NCI-H1436 treated with DMSO at 0.1 percent for 48 hours (cell line): ENCODE results near the gene RNU1-4.
"Not testable (repeated sequence)": the region's sequence is repeated elsewhere in the genome, so short reads cannot be mapped to it uniquely, and the experiment has no call there.

ENCODE experiments used
- DNase-seq: peaks from one replicate; lab custom pipeline; 2025; lab: John Stamatoyannopoulos, UW

Gene RNU1-4

DNA sequence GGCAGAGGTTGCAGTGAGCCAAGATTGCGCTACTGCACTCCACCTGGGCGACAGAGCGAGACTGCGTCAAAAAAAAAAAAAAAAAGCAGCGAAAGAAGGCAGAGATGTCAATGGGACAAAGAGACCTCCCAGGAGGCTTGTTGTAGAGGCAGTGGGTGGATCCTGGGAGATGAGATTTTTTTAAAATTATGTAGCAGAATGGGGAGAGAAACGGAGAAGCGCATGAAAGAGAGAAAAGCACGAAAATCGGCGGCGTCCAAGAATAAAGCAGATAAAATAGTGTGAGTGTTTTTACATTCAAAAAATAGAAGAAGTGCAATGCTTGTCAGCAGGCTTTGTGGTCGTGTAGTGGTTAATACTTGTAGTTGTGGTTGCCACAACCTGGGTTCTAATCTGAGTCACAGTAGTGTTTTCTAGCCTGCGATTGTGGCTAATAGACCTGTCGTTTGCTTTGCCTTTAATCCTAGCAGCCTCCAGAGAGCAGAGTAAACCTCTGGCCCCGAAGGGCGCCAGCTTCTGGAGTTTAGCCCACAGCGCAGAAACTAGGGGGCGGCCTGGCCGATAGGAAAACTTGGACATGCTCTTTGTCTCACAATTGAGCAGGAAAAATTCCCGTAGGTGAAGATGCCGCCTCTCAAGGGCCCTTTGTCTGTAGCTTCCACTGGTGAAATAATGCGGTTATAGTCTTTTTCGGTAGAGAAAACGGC, 11.9 kb upstream of the RNU1-4 start:
- not testable (repeated sequence) for DNase-seq

DNA sequence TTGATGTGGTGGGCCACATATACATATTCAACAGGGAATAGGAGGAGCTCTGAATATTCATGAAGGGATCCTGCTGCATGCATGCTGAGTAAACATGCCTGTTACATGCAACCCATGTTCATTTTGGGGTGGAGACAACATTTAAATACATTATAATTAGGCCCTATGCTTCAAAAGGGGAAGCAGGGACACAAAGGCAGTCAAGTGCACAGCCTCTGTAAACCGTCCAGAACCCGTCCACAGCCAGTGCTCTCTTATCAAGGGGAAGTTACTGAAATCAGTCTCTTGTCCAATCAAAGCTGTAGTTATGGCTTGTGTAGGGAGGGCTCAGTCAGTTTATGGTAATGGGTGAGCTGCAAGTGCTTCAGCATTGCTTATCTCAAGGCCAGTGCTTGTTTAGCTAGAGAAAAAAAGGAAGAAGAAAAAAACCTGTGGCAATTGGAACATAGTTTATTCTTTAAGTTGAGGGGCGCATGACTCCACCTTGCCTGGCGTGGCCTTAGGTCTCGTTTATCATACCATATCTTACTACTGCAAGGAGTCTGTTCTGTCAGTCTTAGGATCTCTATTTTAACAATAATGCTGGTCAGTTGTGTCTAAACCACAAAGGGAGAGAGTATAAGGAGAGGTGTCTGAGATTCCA, 7.9 kb upstream of the RNU1-4 start:
- DNase-seq: not testable (repeated sequence)

DNA sequence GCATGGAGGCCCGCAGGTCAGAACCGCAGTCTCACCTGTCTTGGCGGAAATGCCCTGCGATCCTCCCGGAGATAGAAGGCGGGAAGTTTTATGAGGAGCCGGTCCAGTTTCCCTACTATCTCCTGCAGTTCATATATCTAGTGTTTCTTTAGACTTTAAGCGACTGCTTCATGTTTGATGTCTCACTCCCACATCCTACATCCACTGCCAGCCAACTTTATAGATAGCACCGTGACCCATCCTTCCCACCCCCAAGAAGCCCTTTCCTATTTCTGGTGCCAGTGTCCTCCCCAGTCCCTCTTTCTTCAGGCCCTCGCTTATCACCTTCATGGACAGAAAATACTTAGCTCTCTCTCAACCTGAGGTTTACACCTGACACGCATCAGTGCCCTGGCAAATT, 914 bp downstream of the RNU1-4 start:
- DNase-seq: not testable (repeated sequence)

DNA sequence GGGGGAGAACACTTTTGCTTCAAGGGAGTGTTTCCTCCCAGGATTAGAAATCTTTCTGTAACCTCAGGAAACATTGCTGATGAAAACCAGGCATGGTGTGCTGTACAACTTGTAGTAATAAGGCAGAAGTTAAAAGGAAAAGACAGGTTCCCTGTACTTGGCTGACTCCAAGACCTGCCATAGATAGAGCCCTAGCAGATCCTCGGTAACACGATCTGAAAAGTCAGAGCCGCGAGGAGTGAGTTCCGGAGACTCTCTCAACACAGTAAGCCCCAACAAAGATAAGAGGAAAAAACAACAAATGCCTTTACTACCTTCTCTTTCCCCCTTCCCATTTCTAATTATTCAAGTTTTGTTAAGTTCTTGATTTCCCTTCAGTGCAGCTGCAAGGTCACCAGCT, 7.3 kb downstream of the RNU1-4 start:
- not testable (repeated sequence) for DNase-seq

DNA sequence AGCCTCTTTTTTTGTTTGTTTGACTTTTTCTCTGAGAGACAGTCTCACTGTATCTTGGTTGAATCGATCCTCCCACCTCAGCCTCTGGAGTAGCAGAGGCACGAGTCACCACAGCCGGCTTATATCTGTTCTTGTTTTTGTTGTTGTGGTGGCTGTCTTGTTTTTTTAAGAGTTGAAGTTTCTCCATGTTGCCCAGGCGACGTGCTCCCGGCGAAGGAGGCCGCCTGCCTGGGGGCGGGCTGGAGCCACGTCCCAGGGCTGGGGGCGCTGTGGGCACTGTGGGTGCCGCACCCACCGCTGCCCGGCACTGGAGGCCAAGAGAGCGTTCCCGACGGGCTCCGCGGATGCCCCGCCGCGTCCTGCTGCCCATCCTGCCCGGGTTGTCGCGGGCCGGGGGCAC, 8.4 kb downstream of the RNU1-4 start:
- not testable (repeated sequence) for DNase-seq

DNA sequence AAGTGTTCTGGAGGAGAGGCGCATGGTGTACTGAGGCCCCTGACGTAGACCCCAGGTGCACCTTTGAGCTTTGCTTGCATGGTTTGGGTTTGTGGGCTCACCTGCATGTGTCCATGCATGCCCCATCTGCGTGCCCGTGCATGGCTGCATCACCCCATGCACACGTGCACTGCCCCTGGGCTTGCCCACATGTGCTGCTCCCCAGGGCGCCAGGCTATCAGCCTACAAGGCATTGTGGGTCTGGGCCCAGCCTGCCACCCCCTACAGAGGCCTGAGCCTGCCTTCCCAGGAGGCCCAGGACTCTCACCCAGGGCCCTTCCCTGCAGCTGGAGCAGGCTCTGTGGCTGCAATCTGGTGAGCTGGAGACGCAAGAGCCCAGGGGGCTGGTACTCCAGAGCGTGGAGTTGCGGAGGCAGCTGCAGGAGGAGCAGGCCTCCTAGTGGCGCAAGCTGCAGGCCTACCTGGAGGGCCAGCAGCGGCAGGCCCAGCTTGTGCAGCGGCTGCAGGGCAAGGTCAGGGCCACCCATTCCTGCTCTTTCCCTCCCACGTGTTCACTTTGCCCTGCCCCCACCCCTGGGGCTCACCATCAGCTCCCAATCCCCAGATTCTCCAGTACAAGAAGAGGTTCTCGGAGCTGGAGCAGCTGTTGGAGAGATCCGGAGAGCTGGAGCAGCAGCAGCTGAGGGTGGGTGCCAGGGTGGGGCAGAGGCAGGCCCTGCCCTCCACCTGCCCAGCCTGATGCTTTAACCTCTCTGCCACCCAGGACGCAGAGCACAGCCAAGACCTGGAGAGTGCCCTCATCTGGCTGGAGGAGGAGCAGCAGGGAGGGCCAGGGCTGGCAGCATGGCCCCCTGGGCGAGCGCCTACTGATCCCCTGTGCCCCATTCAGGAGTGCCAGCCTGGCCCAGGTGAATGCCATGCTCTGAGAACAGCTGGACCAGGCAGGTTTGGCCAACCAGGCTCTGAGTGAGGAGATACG, 9.9 kb downstream of the RNU1-4 start:
- DNase-seq: not testable (repeated sequence)

DNA sequence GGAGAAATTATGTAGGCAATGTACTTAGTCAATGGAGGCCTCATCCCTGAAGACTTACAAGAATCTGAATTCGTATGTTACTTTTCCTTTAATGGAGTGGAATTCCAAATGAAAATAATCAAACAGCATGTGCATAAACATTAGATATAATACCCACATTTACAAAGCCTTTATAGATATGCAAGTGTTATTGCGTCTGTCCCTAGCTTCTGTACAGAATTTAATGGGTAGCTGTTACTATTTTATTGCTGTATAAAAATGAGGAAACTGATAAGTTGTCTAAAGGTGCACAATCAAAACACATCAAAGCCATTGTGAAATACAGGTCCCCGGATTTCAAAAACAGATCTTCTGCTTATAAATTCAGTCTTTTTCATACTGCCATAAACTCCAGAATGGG, 12.5 kb downstream of the RNU1-4 start:
- DNase-seq: not testable (repeated sequence)

DNA sequence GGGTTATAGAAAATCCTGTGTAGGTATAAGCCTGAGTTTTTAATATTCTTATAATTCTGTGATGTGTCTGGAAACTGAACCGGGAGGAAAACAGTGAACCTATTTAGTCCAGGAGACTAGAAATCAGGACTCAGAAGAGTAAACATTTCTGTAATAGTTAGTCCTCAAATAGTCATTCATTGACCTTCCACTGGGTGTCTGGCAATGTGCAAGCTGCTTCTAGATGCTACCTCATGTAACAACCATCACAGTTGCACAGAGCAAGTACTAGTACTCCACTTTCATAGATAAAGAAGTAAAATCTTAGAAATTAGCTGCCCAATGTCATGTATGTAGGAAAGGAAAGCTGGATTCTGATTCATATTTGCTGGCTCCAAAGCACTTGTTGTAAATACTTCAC, 15.1 kb downstream of the RNU1-4 start:
- not testable (repeated sequence) for DNase-seq

DNA sequence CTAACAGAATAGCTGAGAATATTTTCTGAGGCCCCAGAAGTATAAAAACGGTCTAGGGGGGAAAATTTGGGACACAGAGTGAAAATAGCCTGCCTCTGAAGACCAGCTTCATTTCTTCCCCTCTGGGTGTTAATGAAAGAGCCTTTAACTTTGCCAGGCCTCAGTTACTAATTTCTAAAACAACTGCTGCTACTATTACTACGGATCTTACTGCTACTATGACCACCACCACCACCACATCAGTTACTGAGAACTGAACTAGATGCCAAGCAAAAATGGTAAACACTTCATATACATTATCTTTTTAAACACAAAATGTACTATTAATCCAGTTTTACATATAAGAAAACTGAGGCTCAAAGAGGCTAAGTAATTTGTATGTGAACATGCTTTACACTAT, 15.6 kb downstream of the RNU1-4 start:
- DNase-seq: not testable (repeated sequence)

DNA sequence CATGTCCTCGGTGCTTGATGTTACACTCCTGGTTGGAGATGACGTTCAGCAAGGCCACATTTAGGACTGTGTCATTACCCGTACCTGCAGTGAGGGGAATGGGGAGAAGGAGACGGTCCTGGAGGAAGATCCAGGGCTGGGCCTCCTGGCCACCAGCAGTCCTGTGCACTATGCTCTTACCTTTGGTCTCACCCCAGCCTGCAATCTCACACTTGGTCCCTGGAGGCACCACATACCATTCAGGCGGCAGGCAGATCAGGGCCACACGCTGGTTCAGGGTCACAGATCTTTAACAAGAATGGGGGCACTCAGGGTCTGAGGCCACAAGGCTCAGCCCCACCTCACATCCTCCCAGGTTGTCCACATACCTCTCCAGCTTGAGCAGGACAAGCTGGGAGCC, 17.3 kb downstream of the RNU1-4 start:
- DNase-seq: not testable (repeated sequence)

DNA sequence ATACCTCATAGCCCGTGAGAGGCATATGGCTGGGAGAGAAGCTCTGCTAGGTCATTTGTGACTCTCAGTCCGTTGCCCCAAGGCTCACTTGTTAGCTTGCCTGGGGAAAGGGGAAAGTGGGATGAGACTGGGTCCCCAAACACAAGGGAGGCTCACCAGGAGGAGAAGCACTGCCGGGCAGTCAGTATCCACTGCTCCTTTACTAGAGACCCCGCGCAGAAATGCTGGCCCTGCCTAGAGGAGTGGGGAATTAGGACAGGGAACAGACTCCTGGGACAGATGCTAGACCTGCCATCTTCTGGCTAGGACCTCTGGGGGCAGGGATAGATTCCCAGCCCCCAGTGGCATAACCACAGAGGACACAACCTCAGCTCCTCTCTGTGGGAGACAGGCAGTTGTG, 17.7 kb downstream of the RNU1-4 start:
- not testable (repeated sequence) for DNase-seq

DNA sequence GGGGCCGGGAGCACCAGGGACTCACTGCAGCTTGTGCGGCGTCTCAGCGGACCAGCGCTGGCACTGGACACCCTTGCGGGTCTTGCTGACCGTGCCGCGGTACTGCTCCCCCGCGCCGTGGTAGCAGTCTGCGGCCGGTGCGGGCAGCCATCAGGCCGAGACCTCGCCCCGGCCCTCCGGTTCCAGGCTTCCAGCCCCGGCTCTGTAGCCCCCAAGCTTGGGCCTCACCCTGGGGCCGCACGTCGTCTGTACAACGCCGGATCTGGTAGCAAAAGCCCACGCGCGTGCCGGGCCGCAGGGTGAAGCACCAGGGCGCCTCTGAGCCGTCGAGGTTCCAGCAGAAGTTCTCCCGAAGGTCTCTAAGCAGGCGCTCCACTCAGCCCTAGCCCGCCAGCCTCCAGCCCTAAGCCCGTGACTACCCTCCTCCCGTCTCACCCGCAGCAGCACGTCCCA, 18.8 kb downstream of the RNU1-4 start:
- not testable (repeated sequence) for DNase-seq

DNA sequence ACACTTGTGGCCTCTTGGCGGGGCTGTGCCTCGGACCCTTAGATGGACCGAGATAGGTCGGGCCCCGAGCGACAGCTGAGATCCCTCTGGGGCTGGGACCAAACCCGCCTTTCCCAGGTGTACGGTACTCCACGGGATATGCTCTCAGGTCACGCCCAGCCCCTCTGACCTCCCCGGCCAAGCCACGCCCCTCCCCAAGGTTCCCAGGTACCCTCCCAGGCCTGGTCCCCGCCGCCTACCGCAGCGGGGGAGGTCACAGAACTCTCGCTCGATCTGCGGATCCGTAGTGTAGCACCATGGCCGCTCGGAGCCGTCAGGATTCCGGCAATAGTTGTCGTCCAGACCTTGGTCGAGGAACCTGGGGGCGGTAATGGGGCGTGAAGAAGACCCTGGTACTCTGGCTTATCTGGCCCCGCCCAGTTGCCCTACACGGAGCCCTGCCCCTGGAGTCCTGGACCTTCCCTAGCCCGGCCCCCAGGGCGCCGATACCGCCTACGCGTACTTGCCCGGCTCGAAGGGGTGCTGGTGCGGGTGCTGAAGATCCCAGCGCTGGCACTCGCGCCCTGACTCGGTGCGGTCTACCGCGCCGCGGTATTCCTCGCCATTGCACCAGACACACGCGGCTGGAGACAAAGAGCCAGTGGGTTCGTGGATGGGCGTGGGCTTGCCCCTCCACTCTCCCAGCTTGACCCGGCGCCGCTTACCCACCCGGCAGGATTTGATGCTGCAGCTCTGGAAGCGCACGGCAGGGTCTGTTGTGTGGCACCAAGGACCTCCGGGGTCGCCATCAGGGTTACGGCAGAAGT, 19.5 kb downstream of the RNU1-4 start:
- not testable (repeated sequence) for DNase-seq

DNA sequence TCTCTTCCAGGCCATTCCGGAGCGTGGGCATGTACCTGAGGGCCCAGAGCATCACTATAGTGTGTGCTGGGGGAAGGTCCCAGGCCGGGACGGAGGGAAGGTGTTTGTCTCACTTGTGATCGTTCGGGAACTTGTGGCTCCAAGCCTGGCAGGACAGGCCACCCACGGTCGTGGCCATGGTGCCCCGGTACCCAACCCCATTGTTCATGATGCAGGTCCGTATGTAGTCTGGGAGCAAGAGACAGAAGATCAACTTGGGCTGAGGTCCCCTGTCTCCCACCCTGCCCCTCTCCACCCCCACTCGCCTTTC, 20.1 kb downstream of the RNU1-4 start:
- not testable (repeated sequence) for DNase-seq

DNA sequence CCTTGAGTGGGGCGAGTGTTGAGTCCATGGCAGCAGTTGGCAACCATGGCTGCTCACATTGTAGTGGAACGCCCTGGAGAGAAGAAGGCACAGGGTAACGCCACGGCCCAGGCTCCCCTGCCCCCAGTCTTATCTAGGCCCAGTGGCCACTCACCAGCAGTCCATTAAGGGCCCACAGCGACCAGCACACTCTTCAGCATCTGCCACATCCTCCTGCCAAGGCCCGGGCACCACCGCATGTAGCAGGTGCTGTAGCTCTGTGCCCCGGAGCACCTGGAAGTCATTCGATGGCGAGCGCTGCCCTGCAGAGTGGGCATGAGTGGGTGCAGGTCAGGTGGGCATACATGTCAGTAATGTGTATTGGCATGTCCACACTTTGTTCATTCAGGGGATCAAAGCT, 20.5 kb downstream of the RNU1-4 start:
- DNase-seq: not testable (repeated sequence)

DNA sequence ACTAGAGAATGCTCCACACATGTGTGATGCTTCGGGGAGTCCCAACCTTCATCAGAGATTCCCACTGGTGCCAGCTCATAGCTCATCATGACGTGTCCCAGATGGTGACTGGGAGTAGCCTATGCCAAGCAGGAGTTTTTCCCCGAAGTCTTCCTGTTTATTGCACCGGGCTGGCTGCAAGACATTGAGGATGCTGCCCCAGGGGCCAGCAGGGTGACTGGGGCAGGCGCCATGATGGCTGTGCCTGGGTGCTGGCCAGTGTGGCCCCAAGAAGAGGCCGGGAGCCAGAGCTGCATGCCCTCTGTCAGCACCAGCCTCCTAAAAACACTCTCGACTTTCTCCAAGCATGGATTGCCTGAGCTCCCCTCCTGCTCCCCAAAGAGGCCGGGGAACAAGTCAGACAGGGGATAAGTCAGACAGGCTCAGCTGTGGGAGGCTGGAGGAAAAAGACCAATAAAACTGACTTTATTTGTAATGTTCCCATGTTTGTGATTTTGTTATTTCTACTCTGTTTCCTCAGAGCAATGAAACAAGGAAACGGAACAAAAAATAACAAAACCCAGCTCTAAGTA, 24.0 kb downstream of the RNU1-4 start:
- not testable (repeated sequence) for DNase-seq

DNA sequence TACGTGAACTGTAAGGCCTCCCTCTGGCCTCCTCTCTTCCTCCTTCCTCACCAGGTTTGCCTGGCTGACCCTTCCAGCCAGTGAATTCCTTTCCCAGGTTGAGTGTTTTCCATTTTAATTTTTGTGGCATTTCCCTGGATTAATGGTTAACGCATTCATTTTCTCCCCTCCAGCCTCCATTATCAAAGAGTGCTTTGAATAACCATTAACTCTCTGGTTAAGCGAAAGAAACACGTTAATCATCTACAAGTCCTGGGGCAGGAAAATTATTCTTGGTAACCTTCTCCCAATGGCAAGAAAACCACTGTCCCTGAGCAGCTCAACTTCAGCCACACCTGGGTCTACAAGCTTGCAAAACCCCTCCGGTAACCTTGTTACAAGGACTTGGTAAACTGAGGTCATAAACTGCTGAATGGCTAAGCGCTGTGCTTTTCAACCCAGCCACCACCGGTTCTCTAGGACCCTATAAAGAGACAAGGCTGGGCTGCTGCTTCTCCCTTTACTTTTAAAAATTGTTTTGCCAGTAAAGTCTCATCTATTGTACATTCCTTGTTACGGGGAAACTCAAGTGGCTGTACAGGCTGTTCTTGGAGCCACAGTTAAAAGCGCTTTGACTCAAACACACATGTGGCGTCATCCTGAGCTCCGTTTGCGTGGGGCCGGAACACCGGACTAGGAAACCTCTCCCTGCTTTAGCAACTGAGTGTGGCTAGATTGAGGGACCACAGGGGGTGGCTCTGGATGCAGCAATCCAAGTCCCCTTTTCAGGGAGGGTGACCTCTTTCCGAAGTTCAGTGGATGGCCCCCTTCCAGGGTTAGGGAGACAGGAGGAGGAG, 24.7 kb downstream of the RNU1-4 start:
- not testable (repeated sequence) for DNase-seq

DNA sequence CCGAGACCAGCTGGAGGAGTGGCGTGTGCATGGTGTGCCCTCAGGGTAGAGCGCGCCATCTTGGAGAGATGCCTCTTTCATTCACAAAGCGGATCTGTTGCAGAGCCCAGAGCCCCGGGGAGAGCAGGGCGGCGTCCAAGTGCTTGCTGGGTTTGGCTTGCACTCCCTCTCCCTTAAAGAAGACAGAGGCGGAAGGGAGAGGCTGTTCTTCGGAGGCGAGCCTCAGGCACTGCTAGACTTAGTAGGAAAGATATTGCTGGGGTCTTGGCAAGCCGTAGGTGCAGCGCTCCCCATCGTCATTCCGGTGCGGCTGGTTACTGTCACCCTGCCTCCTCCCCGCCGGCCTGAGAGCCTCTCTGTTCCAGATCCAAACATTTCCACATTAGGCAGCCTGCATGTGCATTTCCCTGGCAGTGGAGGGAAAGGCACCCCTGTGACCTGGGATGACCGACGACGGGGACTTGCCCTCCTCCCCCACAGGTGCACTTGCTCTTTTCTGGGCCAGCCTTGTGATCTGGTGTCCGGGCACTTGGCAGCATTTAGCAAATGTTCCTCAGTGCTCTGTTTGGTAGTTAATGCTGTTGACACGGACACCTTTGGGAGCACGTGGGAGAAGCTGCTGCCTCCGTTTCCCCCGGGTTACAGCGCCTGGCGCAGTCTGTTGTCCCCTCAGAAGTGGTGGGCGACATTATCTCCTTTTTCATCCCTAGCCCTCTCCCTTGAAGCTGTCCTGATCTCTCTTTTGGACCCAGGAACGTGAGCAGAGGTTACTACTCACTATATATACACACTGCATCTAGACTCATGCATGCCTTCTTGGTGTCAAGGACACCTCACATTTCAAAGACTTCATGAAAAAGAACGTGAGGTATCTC, 25.7 kb downstream of the RNU1-4 start:
- not testable (repeated sequence) for DNase-seq

DNA sequence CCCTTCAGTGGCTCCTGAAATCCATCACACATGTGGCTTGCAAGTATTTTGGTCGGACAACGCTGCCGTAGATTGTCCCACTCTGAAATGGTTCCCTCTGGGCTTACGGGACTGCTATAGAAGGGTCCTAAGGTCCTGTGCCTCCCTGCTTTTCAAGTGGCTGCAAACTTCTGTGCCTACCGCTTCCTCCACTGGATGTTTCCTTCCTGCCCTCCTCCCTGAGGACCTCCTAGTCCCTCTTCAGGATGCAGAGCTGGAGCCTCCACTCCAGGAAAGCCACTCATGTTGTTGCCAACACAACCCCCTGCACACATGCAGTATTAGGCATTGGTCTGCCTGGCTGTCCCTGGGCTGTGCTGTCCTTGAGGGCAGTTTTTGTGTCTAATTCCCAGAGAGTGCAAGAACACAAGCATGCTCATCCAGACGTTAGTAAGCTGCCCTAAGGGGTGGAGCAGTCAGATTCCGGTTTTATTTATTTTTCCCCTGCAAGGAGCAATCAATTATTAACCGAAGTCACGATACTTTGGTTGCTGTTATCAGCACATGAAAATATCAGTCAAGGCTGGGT, 26.5 kb downstream of the RNU1-4 start:
- not testable (repeated sequence) for DNase-seq
